Ovary (tissue), 9 donors: ENCODE results near the gene KRTCAP3. TPM values are rescaled to one million over a fixed set of nuclear protein-coding genes. Genes with fewer than 3 reads are reported as not detected.

Experiments used
- DNase-seq, 5 donors: peaks; one replicate each; pipeline ENCODE4 v3.0.0-alpha.2; 2019 to 2020
- H3K27ac ChIP-seq, 2 donors: fragments of 200-600 bp; one replicate each; pipeline versions ENCODE4 v1.5.1 to v1.8.0; 2019 to 2022
- H3K27me3 ChIP-seq: fragments of 200-600 bp; one replicate; pipeline ENCODE4 v1.8.0; 2022
- H3K36me3 ChIP-seq: fragments of 200-600 bp; sonication (generic); one replicate; pipeline ENCODE4 v1.5.1; 2019
- H3K4me1 ChIP-seq: one replicate; pipeline ENCODE4 v1.8.1; 2013; ENCODE audit warnings: mild to moderate bottlenecking, moderate library complexity; ENCODE audit not compliant: insufficient read depth
- H3K4me3 ChIP-seq: fragments of 200-600 bp; sonication (generic); one replicate; pipeline ENCODE4 v1.5.1; 2017
- H3K9me3 ChIP-seq, 2 donors: fragments of 200-600 bp in 1 of 2; sonication (generic) in 1 of 2; one replicate each; pipeline versions ENCODE4 v1.5.1 to v1.8.1; 2013 to 2019; ENCODE audit warnings: mild to moderate bottlenecking in 1 of 2, moderate library complexity in 1 of 2
- EP300 ChIP-seq: sonication (generic); formaldehyde crosslinking; IDR thresholded peaks from one replicate; pipeline ENCODE4 v1.6.1; 2017; ENCODE audit warnings: antibody characterized with exemption
- POLR2A ChIP-seq: fragments of 450-650 bp; IDR thresholded peaks from one replicate; pipeline ENCODE4 v1.6.1; 2017; ENCODE audit warnings: antibody characterized with exemption, mild to moderate bottlenecking, moderate library complexity
- WGBS, 3 donors: extraction: QIAGEN DNeasy Blood & Tissue Kit in 1 of 3; methylation state at CpG; one replicate each; pipeline versions ENCODE4 v1.1.5 to v1.1.7; 2013 to 2017; 5-methylcytosine and 5-hydroxymethylcytosine counted together
- intact Hi-C, 4 donors: fragments of 100-400 bp; cut with DNase I; formaldehyde crosslinking; loops; one replicate each; pipeline versions ENCODE4 v1.11.0 to v1.15.1; 2022 to 2023
- polyA plus RNA-seq, 2 donors: library from polyadenylated mRNA; stranded (reverse); fragments of 200-250 nt in 1 of 2; fragments of 350-450 nt in 1 of 2; fragmentation: Illumina TruSeq in 1 of 2; extraction: RNeasy Lipid Tissue Mini Kit (QIAGEN cat#74804) in 1 of 2; gene quantifications; one replicate each; pipeline ENCODE4 v1.2.3, GENCODE V29; 2013 to 2014
- total RNA-seq, 7 donors: library from RNA; depleted of rRNA in 2 of 7; stranded (reverse); fragments of >200 nt in 2 of 7; fragmentation: NEBNext Ultra II Directional in 3 of 7; extraction: Animal tissue kit (Norgen Biotek cat#: 25700) in 3 of 7; gene quantifications; one replicate each; pipeline versions ENCODE4 v1.1.0 to v1.2.4, GENCODE V29; 2016 to 2023
- TF ChIP-seq, protein P1 (sequence below), 3 donors: fragments of 450-650 bp in 2 of 3; fragments of 200-600 bp in 1 of 3; IDR thresholded peaks; one replicate each; pipeline versions ENCODE4 v1.5.1 to v1.8.0; 2016 to 2022; ENCODE audit warnings: antibody characterized with exemption in 3 of 3, mild to moderate bottlenecking in 1 of 3
- donor health status: DM: no; HTN: no; CAD: no; lungs with moderate emphysema.
- donor health status: DM: no; HTN: no; CAD: no.
- donor health status: Bipolar disorder and iron deficiency.
- donor health status: DM: yes; HTN: yes; CAD: no.
- donor health status: DM: no; HTN: no; CAD: no.
- donor health status: DM: yes; HTN: yes; CAD: no.

The KRTCAP3 gene
- total and polyA plus RNA-seq, 9 donors, result 0.82 to 34.5 (median 3.6) TPM

DNA sequence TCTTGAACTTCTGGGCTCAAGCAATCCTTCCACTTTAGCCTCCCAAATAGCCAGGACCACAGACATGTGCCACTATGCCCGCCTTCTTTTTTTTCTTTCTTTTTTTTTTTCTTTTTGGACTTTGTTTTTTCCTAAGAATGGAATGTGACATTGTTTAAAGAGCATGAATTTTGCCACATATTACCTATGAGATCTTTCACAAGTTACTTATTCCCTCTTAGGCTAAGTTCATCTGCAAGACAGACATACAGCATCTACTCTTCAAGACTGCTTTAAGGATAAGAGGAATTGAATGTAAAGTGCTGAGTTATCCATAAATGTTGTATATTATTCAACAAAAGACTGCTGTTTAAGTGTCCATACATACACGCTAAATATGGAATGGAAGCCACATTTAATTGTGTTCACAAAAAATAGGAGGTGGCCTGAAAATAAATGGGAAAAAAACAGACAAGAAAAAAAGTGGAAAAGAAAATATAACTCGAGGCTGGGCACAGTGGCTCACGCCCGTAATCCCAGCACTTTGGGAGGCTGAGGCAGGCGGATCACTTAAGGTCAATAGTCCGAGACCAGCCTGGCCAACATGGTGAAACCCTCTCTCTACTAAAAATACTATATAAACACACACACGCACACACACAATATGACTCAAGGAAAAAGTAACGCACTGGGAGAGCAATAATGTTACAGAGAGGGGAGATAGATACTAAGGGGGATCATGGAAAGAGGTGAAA lies 29.6 kb upstream of the KRTCAP3 start:
- intact Hi-C loops, result no loop called here
- Histone ChIP-seq H3K4me1 (peaks cover 5% of the 10 kb centered on the region), H3K27me3 (no peaks in the 10 kb centered on the region), H3K9me3 (no peaks in the 10 kb centered on the region), H3K27ac (no peak overlapping the region), H3K4me3 (no peak overlapping the region), H3K36me3 (no peaks in the 10 kb centered on the region)
- WGBS, 3 donors, result 85 to 87% (median 85%) methylated on average over 9 of the region's 9 CpGs
- DNase-seq, result no peak
- TF ChIP-seq, protein P1, sequence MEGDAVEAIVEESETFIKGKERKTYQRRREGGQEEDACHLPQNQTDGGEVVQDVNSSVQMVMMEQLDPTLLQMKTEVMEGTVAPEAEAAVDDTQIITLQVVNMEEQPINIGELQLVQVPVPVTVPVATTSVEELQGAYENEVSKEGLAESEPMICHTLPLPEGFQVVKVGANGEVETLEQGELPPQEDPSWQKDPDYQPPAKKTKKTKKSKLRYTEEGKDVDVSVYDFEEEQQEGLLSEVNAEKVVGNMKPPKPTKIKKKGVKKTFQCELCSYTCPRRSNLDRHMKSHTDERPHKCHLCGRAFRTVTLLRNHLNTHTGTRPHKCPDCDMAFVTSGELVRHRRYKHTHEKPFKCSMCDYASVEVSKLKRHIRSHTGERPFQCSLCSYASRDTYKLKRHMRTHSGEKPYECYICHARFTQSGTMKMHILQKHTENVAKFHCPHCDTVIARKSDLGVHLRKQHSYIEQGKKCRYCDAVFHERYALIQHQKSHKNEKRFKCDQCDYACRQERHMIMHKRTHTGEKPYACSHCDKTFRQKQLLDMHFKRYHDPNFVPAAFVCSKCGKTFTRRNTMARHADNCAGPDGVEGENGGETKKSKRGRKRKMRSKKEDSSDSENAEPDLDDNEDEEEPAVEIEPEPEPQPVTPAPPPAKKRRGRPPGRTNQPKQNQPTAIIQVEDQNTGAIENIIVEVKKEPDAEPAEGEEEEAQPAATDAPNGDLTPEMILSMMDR (IDR thresholded peaks at IDR 0.05), result no peak
- TF ChIP-seq POLR2A, result no peak
- TF ChIP-seq EP300, result no peak

DNA sequence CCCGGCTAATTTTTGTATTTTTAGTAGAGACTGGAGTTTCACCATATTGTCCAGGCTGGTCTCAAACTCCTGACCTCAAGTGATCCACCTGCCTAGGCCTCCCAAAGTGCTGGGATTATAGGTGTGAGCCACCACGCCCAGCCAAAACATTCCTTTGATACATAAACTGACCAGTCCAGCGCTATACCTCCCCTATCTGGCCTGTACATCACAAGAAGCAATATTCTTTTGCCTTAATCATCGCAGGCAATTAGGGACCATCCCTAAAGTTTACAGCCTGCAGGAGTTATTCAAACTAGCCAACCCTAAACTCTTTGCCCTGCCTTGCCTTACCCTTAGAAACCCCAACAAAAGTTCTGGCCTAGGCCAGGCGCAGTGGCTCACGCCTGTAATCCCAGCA lies 26.0 kb upstream of the KRTCAP3 start:
- no peaks in the 10 kb centered on the region for H3K27me3 ChIP-seq
- DNase-seq, result no peak
- H3K36me3 ChIP-seq, result no peaks in the 10 kb centered on the region
- H3K4me1 ChIP-seq, result no peaks in the 10 kb centered on the region
- H3K27ac ChIP-seq, result no peak overlapping the region
- no peak overlapping the region for H3K4me3 ChIP-seq
- intact Hi-C loops, result no loop called here
- TF ChIP-seq EP300 (no peak), POLR2A (no peak)
- TF ChIP-seq, protein P1 (IDR thresholded peaks at IDR 0.05), result no peak
- no peaks in the 10 kb centered on the region for H3K9me3 ChIP-seq
- 89 to 95% (median 93%) methylated on average over 6 of the region's 6 CpGs for WGBS, 3 donors

DNA sequence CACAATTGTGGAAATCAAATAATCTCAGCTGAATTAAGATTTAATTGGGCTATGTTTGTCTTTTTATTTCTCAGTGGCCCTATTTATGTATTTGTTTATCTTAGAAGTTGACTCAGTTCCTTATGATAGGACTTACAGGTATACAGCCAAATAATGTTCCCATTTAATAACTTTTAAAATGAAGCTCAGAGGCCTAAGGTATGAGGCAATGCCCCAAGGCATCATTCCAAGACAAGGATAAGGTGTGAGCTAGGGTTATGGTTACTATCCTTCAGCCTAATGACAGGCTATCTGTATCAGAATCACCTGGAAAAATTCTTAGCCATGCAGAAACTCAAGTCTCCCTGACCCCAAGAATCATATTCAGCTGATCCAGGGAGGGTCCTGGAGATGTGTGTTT lies 21.2 kb upstream of the KRTCAP3 start:
- DNase-seq, result no peak
- Histone ChIP-seq H3K36me3 (no peaks in the 10 kb centered on the region), H3K9me3 (no peaks in the 10 kb centered on the region), H3K4me3 (no peak overlapping the region), H3K4me1 (no peaks in the 10 kb centered on the region), H3K27ac (no peak overlapping the region), H3K27me3 (no peaks in the 10 kb centered on the region)
- no peak for TF ChIP-seq EP300
- TF ChIP-seq, protein P1 (IDR thresholded peaks at IDR 0.05), result no peak
- no peak for TF ChIP-seq POLR2A
- intact Hi-C loops, result loop anchor here in 1 of 4 donors (10.0 kb wide), 1 partner anchor 46 kb away; the partner anchor contains the start of genes EIF2B4 and SNX17

DNA sequence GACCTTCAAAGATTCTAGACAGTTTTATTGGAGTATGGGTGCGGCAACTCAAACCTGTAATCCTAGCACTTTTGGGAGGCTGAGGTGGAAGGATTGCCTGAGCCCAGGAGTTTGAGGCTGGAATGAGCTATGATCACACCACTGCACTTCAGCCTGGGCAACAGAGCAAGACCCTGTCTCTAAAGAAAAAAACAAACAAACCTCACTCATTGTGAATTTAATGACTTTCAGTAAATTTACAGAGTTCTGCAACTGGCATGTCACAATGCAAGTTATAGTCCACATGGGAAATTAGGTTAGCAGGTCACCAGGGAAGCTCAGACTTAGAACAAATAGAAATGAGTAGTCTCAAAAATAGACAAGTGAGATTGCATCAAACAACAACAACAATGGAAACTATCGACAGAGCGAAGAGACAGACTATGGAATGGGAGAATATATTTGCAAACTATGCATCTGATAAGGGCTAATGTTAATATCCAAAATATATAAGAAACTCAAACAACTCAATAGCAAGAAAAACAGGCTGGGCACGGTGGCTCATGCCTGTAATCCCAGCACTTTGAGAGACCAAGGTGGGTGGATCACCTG lies 20.4 kb upstream of the KRTCAP3 start:
- Histone ChIP-seq H3K4me1 (no peaks in the 10 kb centered on the region), H3K27me3 (no peaks in the 10 kb centered on the region), H3K36me3 (no peaks in the 10 kb centered on the region), H3K27ac (no peak overlapping the region), H3K4me3 (no peak overlapping the region), H3K9me3 (no peaks in the 10 kb centered on the region)
- no peak for DNase-seq
- intact Hi-C loops, result loop anchor here in 1 of 4 donors (10.0 kb wide), 1 partner anchor 47 kb away; the partner anchor contains the start of genes EIF2B4 and SNX17
- TF ChIP-seq EP300 (no peak), POLR2A (no peak)
- TF ChIP-seq, protein P1 (IDR thresholded peaks at IDR 0.05), result no peak
- WGBS, 3 donors, result 79 to 85% (median 84%) methylated on average over 4 of the region's 4 CpGs
